Fibroblast of skin of right biceps (primary cell): ENCODE results near the gene PDCD10.
A peak's percentile ranks its signal among the peaks of the same experiment; 100 is the strongest.

Experiments used
- DNase-seq: peaks from one replicate; pipeline ENCODE4 v3.0.0-alpha.2; 2013

Gene PDCD10

DNA sequence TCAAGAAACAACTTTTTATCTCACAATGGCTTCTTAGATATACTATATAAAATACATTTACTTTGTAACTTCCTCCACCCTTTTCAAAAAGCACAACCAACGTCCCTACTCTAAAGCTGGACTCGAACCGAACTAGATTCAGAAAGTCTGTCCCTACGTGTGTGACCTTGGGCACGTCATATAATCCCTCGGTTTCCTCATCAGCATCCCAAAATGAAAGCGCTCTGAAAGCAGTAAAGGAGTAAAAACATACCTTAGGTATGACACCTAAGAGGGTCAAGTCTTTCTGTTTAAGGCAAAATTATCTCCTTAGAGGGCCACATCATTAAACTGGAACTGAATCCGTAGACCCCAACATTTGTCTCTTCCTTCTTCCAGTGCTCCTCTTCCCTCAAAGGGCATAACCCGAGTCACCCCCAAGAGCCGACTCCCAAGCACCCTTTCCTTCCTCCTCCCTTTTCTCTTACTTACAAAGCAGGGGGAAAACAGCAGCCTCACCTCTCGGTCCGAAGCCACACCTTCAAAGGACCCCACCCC, 663 bp downstream of the PDCD10 start:
- peak; percentile 11 for DNase-seq

DNA sequence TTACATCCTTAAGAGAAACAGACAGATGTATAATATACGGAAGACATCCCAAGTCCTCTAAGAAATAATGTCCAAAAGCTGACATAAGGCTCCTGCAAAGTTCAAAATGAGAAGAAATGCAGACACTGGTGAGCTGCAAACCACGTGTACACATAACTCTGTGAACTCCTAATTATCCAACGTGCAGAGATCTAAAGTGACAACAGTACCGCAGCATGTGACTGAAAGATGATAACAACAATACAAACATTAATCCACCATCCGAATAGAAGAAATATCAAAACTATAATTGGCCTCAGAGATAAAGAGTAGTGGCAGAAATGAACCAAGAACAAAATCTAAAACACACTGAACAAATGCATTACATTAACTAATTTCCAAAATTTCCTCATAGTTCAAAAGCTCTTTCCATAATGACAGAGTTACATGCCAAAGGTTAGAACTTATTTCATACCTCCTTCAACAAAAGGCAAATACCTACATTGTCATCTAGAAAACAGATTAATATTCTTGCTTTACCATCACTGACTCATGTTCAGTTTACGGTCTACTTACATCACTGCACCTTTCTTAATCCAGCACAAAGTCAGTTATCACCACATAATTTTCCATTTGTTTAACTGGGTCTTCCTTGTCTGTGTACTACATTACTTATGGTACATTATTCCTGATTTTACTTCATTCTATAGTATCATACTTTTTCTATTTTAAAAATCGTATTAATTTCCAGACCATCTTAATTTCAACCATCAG, 2.2 kb downstream of the PDCD10 start:
- no peak for DNase-seq

DNA sequence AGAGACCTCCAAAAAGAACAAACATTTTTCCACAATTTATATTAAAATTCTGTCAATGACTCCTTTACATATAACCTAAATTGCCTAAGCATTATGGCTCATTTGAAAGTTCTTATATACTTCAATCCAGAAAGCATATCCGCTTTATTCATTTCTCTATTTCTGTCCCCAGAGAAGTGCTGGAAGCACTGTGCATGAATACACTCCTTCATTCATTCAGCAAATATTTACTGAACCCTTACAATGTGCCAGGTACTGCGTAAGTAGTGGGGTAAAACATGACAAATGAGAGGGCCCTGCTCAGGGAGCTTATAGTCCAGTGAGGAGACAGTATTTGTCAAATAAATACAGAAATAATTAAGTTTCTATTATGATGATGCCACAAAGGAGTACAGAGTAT, 3.3 kb downstream of the PDCD10 start:
- DNase-seq: no peak

DNA sequence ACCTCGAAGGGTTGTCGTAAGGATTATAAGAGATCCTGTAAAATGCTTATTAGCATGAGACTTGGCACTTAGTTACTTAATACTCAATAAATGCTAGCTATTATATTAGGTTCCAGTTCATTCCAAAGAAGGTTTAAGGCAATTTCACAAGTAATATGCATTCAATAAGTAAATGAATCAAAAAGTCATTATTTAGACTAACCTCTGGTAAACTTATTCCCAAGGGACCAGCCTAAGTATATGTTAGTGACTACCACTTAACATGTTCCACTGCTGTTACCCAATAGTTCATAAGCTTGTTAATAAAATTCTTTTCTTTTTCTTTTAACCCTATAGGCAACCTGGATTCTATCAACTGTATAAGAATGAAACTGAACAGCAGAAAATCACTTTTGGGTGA, 5.1 kb downstream of the PDCD10 start:
- no peak for DNase-seq

DNA sequence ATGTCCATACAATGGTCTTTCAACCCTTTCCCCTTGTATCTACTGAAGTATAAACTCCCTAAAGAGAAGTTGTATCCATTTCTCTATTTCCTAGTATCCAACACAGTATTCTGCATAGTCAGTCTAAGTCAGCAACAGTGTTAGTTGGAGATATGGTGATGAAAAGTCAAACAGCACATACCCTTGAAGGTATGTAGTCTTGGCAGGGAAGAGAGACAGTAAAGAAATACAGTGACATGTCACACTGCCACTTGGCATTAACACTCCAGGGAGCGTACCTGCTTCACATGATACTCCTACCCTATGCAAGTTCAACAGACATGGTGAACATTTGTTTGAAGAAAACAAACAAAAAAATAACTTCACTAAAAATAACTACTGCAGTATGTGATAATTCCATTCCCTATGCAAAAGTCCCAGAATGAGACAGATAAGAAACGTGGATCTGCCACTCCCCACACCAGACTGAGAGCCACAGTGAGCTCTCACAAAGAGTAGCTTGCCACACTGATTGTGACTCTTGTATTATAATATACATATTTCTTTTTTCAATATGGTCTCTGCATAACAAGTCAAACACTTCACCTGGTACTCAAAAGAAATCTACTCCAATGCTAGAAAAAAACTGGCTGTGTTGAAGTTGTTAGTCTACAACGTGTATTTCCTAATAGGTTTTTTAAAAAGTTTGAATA, 5.9 kb downstream of the PDCD10 start:
- no peak for DNase-seq

DNA sequence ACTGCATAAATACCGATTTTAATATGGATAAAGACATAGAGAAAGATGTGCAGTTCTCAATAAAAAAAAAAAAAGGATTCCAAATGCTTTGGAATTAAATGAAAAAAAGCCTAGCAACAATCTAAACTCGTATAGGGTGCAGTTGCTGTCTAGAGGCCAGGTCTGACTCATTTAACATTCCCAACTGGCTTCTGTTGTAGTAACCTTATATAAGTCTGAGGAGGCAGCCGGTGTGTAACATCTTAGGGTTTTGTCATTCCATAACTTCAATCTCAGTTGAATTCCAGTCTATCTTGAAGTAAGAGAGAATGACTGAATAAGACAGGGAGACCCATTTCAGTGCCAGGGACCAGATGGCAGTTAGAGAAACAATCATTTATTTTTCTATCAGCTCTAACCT, 6.5 kb downstream of the PDCD10 start:
- DNase-seq: peak; percentile 81

DNA sequence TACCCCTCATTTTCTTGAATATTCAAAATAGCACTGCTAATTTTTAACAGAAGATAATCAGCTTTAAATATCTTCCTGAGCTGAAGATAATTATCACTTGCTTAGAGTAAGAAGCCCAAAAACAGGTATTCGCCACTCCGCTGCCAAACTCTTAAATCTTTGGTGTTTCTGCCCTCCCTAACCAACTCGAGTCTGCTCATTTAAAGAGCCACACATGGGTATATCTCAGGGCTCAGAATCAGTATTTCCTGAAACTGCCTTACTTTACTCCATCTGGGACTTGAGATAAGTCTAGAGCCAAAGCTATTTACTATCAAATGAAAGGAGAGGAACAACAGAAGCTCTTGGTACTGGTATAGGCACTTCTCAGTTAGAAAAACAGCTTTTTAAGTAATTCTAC, 10.8 kb downstream of the PDCD10 start:
- no peak for DNase-seq

DNA sequence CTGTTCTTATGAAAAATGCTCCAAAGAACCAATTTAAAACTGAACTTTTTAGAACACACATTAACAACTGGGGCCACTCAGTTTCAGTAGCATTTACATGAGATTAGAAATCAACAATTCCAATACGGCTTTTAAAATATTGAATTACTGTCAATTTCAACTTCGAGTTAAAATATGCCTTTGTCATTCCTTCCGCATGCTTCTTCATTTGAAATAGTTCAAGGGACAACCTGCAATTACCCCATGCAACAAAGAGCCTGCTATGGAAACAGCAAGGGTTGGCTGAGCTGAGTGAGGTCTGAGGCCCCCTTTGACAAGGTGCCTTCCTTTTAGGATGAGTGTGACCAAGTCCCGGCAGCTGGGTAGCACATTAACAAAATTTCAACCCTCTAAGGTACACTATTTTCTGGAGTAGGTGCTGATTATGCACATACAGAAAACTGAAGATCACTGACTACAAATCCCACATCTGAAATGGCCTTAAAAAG, 11.6 kb downstream of the PDCD10 start:
- DNase-seq: no peak

DNA sequence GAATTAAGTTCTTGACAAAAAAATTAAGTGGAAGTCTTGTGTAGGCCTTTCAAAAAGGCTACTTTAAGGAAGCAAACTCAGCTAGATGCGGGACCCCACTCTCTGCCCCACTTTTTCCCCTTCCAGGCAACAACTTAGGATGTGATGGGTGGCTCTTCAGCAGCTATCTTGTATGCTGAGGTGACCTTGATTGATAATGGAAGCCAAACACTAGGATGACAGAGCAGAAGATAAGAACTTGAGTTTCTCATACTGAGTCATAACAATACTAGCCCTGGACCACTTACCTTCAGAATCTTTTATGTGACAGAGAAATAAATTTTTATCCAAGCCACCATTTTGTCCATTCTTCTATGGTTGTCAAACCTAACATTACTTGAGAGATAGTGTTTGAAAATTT, 16.1 kb downstream of the PDCD10 start:
- no peak for DNase-seq

DNA sequence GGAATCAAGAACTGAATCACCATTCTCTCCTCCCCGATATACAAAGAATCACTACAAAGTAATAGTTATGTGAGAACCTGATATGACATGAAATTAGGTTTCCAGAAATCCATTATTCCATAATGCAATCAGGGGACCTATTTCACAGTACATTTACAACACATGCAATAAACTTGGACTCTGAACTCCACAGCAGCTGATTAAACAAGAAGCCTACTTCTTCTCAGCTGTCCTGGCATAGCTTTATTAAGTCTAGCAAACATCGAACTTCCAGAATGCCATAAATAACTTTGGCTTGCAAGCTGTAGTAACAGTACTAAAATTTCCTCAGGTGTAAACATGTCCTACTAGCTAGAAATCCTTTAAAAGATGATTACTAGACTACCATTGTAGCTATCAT, 17.8 kb downstream of the PDCD10 start:
- no peak for DNase-seq

DNA sequence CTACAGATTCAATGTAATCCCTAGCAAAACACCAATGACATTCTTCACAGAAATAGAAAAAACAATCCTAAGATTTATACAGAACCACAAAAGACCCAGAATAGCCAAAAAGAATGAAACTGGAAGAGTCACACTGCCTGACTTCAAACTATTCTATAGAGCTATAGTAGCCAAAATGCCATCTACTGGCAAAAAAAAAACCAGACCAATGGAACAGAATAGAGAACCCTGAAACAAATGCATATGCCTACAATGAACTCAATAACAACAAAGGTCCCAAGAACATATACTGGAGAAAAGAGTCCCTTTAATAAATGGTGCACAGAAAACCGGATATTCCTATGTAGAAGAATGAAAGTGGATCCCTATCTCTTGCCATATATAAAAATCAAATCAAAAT, 19.8 kb downstream of the PDCD10 start:
- no peak for DNase-seq

DNA sequence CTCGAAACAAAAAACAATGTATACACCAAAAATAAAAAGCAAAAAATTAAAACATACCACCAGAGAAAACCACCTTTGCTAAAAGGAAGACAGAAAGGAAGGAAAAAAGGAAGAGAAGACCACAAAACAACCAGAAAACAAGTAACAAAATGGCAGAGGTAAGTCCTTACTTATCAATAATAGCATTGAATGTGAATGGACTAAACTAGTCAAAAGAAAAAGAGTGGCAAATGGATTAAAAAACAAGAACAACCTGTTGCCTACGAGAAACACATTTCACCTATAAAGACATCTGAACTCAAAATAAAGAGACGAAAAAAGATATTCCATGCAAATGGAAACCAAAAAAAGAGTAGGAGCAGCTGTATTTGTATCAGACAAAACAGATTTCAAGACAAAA, 22.2 kb downstream of the PDCD10 start:
- DNase-seq: no peak

DNA sequence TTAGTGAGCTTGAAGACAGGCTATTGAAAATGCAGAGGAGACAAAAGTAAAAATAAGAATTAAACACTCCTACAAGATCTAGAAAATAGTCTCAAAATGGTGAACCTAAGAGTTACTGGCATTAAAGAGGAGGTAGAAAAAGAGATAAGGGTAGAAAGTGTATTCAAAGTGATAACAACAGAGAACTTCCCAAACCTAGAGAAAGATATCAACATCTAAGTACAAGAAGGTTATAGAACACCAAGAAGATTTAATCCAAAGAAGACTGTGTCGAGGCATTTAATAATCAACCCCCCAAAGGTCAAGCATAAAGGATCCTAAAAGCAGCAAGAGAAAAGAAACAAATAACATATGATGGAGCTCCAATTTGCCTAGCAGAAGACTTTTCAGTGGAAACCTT, 23.3 kb downstream of the PDCD10 start:
- DNase-seq: no peak

DNA sequence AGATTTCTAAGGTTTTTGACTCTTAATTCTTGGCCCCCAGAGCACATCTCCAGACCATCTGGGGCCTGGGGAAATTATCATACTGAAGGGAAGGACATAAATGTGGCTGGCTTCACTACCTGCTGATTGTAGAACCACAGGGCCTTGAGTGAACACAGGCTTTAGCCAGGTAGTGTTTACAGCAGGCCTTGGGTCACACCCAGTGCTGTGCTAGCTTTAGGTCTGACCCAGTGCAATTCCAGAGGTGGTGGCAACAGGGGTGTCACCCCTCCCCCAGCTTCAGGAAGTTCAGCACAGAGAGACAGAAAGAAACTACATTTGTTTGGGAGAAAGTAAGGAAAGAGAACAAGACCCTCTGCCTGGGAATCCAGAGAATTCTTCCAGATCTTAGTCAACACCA, 24.1 kb downstream of the PDCD10 start:
- no peak for DNase-seq

DNA sequence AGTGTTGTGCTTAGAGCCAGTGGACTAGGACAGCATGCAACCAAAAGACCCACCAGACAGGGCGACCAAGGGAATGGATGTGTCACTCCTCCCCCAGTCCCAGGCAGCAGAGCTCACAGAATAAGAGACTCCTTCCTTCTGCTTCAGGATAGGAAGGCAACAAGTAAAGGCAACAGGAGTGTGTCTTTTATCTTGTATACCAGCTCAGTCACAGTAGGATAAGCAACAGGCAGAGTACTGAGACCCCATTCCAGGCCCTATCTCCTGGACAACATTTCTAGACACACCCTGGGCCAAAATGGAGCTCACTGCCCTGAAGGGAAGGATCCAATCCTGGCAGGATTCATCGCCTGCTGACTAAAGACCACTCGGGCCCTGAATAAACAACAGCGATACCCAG, 25.0 kb downstream of the PDCD10 start:
- DNase-seq: no peak

DNA sequence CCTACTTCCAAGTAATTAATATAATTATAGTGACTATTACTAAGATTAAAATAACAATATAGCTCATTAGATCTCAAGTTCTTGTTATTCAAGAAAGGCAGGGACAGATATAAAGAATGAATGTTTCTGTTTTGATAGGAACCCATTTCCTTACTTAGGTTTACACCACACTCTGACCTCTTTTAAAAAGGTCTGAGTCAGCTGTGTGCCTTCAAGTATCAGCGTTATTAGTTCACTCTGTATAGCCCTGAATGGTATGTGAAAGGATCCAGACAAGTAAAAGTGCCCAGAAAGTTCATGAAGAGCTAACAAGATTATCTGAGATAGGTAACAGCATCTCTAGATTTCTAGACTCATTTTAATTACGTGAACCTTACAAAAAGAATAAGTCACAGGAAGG, 28.9 kb downstream of the PDCD10 start:
- no peak for DNase-seq

DNA sequence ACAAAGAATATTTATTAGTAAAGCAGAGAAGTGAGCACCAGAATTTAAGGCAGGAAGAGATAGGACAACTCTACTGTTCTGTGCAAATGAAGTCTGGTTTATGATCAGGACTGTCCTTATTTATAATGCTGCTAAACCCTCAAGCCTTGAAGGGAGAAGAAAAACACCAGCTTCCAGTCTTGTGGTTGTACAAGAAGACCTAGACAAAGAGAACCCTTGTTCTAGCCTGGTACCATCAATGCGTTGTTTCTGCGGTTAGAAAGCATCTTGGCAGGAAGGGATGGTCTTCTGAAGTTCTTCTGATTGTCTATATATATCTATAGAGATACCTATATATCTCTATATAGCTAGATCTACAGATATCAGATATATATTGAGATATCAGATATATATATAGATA, 33.8 kb downstream of the PDCD10 start:
- no peak for DNase-seq

DNA sequence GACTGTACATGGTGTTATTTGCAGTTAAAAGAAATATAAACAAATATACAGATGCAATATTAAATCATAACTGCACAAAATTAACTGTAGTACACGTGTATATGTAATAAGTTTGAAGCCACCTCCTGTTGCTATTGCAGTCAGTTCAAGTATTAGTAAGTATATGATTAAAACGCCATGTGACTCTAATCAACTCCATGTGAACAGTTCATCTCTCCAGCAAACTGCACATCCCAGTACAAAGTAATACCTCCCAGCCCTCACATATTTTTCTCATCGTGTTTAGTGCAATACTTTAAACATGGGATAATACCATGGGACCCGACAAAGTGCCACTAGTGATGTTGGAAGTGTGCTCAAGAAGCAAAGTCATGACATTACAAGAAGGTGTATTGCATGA, 34.6 kb downstream of the PDCD10 start:
- peak; percentile 2 for DNase-seq

DNA sequence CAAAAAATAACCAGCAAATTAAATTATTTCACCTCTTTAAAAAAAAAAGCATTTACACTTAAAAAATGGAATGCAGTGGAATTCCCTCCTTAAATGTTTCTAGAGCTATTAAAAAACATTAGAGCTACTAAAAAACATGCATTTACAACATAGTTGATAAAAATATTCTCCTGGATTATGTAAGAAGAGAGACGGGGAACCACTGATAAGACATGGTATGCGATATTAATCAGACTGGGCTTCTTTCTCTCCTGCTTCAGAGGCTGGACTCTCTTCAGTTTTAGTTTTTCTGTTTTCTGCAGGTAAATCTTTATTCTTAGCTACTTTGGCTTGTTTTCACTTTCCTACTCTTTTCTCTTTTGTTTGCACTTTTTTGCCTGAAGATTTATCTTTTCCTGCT, 40.6 kb downstream of the PDCD10 start:
- no peak for DNase-seq

DNA sequence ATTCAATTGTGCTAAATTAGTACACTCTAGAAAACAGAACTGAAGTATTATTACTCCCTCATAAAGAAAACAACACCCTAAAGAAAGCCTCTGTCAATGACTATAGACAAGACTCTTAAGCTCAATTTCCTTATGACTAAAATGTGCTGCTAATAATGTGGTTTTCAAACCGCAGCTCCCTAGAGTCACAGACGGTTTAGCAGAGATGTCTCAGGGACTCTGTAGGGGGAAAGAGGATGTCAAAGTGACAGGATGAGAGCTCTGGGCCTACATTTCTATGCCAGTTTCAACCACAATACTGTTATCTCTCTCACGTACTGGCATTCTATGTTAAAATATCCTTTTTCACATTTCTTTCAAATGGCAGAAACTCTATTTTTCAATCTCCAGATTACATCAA, 43.3 kb downstream of the PDCD10 start:
- peak; percentile 51 for DNase-seq

DNA sequence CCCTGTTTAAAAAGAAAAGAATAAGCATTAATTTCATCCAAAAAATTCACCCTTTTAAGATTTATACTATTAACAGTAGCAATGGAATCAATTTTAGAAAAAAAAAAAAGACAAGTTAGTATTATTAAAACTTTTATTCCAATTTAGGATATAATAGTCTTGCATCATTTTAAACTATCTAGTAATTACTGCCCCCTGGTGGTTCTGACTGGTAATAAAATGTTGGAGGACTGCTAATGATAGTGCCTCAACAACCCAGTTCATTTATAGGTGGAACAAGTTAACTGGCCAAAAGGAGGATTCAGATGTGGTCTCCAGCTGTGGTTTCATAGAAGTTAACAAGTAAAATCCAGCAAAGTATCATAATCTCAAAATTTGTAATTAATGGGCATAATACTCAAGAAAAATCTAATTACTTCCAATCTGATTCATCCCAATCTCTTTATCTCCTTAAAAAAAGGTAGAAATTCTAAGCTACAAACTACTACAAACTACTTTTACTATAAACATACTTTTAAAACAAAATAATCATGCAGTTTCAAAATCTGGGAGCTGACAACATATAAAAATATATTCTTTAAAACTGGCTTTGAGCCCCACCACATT, 50.2 kb downstream of the PDCD10 start:
- peak; percentile 56 for DNase-seq

DNA sequence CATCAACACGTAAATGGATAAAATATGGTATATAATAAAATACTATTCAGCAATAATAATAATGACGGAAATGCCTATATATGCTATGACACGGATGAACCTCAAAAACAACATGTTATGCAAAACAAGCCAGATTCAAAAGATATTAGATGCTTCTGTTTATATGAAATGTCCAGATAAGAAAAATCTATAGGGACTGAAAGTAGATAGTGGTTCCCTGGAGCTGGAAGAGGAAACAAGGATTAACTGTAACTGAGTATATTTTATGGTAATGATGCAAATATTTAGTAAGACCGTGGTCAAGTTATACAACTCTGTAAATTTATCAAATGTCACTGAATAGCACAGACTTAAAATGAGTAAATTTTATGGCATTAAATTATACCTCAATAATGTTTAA, 55.2 kb downstream of the PDCD10 start:
- DNase-seq: no peak

DNA sequence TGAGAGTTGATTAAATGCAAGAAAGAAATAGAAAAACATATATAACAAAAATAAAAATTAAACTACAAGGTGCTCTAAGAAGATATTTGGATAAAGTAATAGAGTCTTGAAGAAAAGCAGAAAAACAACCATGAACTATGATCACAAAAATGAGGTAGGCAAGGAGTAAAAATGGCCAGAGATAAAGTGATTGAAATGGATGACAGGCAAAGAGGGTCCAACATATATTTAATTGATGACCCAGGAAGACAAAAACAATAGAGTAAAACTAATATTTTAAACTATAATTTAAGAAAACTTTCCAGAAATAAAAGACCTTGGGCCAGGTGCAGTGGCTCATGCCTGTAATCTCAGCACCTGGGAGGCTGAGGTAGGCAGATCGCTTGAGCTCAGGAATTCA, 58.8 kb downstream of the PDCD10 start:
- DNase-seq: no peak

DNA sequence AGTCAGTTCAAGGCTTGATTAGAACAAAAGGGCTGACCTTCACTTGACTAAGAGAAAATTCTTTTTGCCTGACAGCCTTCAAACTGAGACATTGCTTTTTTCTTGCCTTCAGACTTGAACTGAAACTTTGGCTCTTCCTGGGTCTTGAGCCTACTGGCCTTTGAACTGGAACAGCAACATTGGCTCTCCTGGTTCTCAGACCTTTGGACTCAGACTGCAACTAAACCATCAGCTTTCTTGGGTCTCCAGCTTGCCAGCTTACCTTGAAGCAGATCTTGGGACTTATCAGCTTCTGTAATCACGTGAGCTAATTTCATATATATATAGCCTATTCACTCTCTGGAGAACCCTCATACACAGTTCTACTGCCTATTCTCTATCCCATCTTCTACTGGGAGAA, 61.5 kb downstream of the PDCD10 start:
- no peak for DNase-seq
